HepG2 (cell line): ENCODE measurements around the gene TOLLIP. TPM values are rescaled to one million over a fixed set of nuclear protein-coding genes. Genes with fewer than 3 reads are reported as not detected.

Experiments
- ATAC-seq: fragments of 200-7000 bp; cut with Tn5 transposase; 3 replicates; pipeline ENCODE4 v1.9.1; 2020; ENCODE audit warnings: mild to moderate bottlenecking, moderate library complexity
- BruUV-seq: library from RNA; stranded (reverse); fragments of 400-500 nt; replicated peaks from 2 replicates; lab custom pipeline; 2021; lab: Mats Ljungman, UMichigan
- CTCF ChIA-PET: fragments of 300-600 bp; formaldehyde crosslinking; extraction: SDS; loops from one replicate; lab custom pipeline; 2021; ENCODE audit warnings: low total read pairs, inconsistent platforms, low intra/inter-chr PET ratio; lab: Yijun Ruan, JAX
- POLR2A ChIA-PET: fragments of 350-600 bp; sonication (Branson Sonifier 250); formaldehyde crosslinking; loops from one replicate; lab custom pipeline; 2020; ENCODE audit warnings: antibody characterized with exemption, inconsistent platforms; lab: Yijun Ruan, JAX
- DNase-seq: peaks from one replicate; pipeline ENCODE4 v3.0.0-alpha.2; 2015; ENCODE audit warnings: low spot score
- FAIRE-seq: peaks from 3 replicates; lab custom pipeline; 2011; peaks lifted over from hg19 to GRCh38; lab: Jason Lieb, UNC
- H2AFZ ChIP-seq: one replicate; pipeline ENCODE4 v1.6.1; 2011; ENCODE audit warnings: low read length, inconsistent platforms
- H3K27ac ChIP-seq: fragments of 300-600 bp; 3 replicates; pipeline ENCODE4 v1.8.0; 2011; ENCODE audit warnings: mixed run types, mild to moderate bottlenecking, mixed read lengths, low read length, inconsistent platforms; ENCODE audit not compliant: insufficient read depth; ENCODE audit errors: extremely low read length
- H3K27me3 ChIP-seq, 2 experiments: fragments of 200-600 bp in 1 of 2; 2 replicates in 1 of 2; 3 replicates in 1 of 2; pipeline versions ENCODE4 v1.6.0 to v1.8.0; 2011; ENCODE audit warnings: low read length in 2 of 2, mild to moderate bottlenecking in 2 of 2, moderate library complexity in 2 of 2, inconsistent platforms in 1 of 2; ENCODE audit not compliant: insufficient read depth in 2 of 2, control insufficient read depth in 1 of 2
- H3K36me3 ChIP-seq, 2 experiments: fragments of 200-600 bp in 1 of 2; replicated peaks in 1 of 2; 2 replicates in 1 of 2; 3 replicates in 1 of 2; pipeline versions ENCODE4 v1.5.1 to v1.8.0; 2011; ENCODE audit warnings: low read length in 2 of 2, inconsistent platforms in 1 of 2; ENCODE audit not compliant: insufficient read depth in 2 of 2, control insufficient read depth in 1 of 2
- H3K4me1 ChIP-seq: 2 replicates; pipeline ENCODE4 v1.5.1; 2012; ENCODE audit warnings: low read length, inconsistent platforms; ENCODE audit not compliant: insufficient read depth
- H3K4me2 ChIP-seq: 2 replicates; pipeline ENCODE4 v1.6.0; 2011; ENCODE audit warnings: low read depth, low read length, inconsistent platforms
- H3K4me3 ChIP-seq, 3 experiments: fragments of 200-600 bp in 1 of 3; sonication (generic), shearing (Covaris generic) in 1 of 3; replicated peaks in 1 of 3; 2 replicates each; pipeline ENCODE4 v1.5.1; 2011 to 2016; ENCODE audit warnings: low read length in 3 of 3, inconsistent platforms in 2 of 3, low read depth in 2 of 3, mild to moderate bottlenecking in 2 of 3, control low read depth in 1 of 3, mixed read lengths in 1 of 3; ENCODE audit not compliant: insufficient read depth in 1 of 3
- H3K79me2 ChIP-seq: one replicate; pipeline ENCODE4 v1.6.1; 2011; ENCODE audit warnings: low read length, inconsistent platforms; ENCODE audit not compliant: insufficient read depth
- H3K9ac ChIP-seq: 2 replicates; pipeline ENCODE4 v1.6.0; 2011; ENCODE audit warnings: mild to moderate bottlenecking, low read depth, low read length, inconsistent platforms; ENCODE audit not compliant: insufficient read depth
- H3K9me3 ChIP-seq: 2 replicates; pipeline ENCODE4 v1.5.1; 2012; ENCODE audit warnings: mild to moderate bottlenecking, low read length
- H4K20me1 ChIP-seq: 2 replicates; pipeline ENCODE4 v1.6.0; 2011; ENCODE audit warnings: inconsistent platforms, mild to moderate bottlenecking, low read length, moderate library complexity; ENCODE audit not compliant: insufficient read depth
- AGO2 ChIP-seq: fragments of 200-400 bp; formaldehyde crosslinking; optimal IDR thresholded peaks from 2 replicates; pipeline ENCODE3; 2017; ENCODE audit warnings: mild to moderate bottlenecking, low read depth, low read length, moderate library complexity
- ARHGAP35 ChIP-seq: sonication (generic); formaldehyde crosslinking; IDR thresholded peaks from 2 replicates; pipeline ENCODE4 v1.9.0; 2022; ENCODE audit warnings: mild to moderate bottlenecking, inconsistent platforms, moderate library complexity, missing genetic modification reagents, borderline replicate concordance
- FOXO4 ChIP-seq: sonication (generic); formaldehyde crosslinking; conservative IDR thresholded peaks from 2 replicates; pipeline ENCODE4 v1.8.1; 2023; ENCODE audit warnings: missing genetic modification reagents
- HINFP ChIP-seq: sonication (generic); formaldehyde crosslinking; IDR thresholded peaks from 2 replicates; pipeline ENCODE4 v1.4.0; 2020; ENCODE audit warnings: low read depth, mild to moderate bottlenecking, missing genetic modification reagents
- MXD1 ChIP-seq: sonication (generic); formaldehyde crosslinking; IDR thresholded peaks from 2 replicates; pipeline ENCODE4 v1.4.0; 2020; ENCODE audit warnings: mild to moderate bottlenecking, missing genetic modification reagents
- PITX1 ChIP-seq: sonication (generic); formaldehyde crosslinking; IDR thresholded peaks from 2 replicates; pipeline ENCODE4 v1.5.1; 2020; ENCODE audit warnings: mild to moderate bottlenecking, missing genetic modification reagents
- RBFOX2 ChIP-seq: fragments of 200-400 bp; formaldehyde crosslinking; IDR thresholded peaks from 2 replicates; pipeline ENCODE4 v1.6.1; 2017; ENCODE audit warnings: low read depth, mild to moderate bottlenecking, low read length
- TCF7 ChIP-seq: sonication (generic); IDR thresholded peaks from 2 replicates; pipeline ENCODE4 v1.6.1; 2016; ENCODE audit warnings: antibody characterized with exemption, low read depth
- ZBTB38 ChIP-seq: sonication (generic); formaldehyde crosslinking; IDR thresholded peaks from 2 replicates; pipeline ENCODE4 v1.5.1; 2020; ENCODE audit warnings: mild to moderate bottlenecking, missing genetic modification reagents
- ZNF687 ChIP-seq: sonication (generic); formaldehyde crosslinking; IDR thresholded peaks from 2 replicates; pipeline ENCODE4 v1.5.1; 2020; ENCODE audit warnings: mild to moderate bottlenecking, missing genetic modification reagents, moderate library complexity
- WGBS: methylation state at CpG from one replicate; pipeline ENCODE4 v1.1.6; 2017; ENCODE audit warnings: low lambda C conversion rate; 5-methylcytosine and 5-hydroxymethylcytosine counted together
- in situ Hi-C: cut with HindIII; loops from 2 replicates; pipeline ENCODE4 v1.10.0; 2017; ENCODE audit warnings: low pct_unique_long_range_greater_than_20kb; ENCODE audit not compliant: extremely low pct_ligation_motif_present
- intact Hi-C: fragments of 100-400 bp; cut with micrococcal nuclease; formaldehyde crosslinking; loops from one replicate; pipeline ENCODE4 v1.10.0; 2022; ENCODE audit not compliant: unreplicated experiment
- polyA plus RNA-seq, 8 experiments: library from polyadenylated mRNA; depleted of rRNA in 3 of 8; stranded (reverse) in 7 of 8; unstranded in 1 of 8; fragments of >200 nt; fragmentation: Illumina TruSeq in 4 of 8; extraction: Trizol in 4 of 8; gene quantifications; 2 replicates each; pipeline versions ENCODE4 v1.2.1 to v1.2.3, GENCODE V29; 2011 to 2016; ENCODE audit warnings: low read depth in 4 of 8, missing spikeins in 1 of 8, mixed read lengths in 1 of 8; ENCODE audit not compliant: insufficient read depth in 1 of 8
- total RNA-seq, 5 experiments: library from RNA; depleted of rRNA; stranded (reverse); fragments of >200 nt; fragmentation: Illumina TruSeq; extraction: Trizol; gene quantifications; 2 replicates each; pipeline ENCODE4 v1.2.3, GENCODE V29; 2016; ENCODE audit warnings: low read depth in 1 of 5
- TF ChIP-seq, protein P1 (sequence below): sonication (generic); formaldehyde crosslinking; IDR thresholded peaks from 2 replicates; pipeline ENCODE4 v1.5.0; 2020; ENCODE audit warnings: mild to moderate bottlenecking, missing genetic modification reagents

The TOLLIP gene
- total and polyA plus RNA-seq, 2 of the 13 experiments (the other 11 are each of a cell fraction or from before 2014, with no cell fraction given): 25.9 to 47.5 TPM

- H3K27ac ChIP-seq: peak overlapping the region; percentile 95
- WGBS: 60% methylated on average over 3 of the region's 13 CpGs
- no peaks in the 10 kb centered on the region for H3K27me3 ChIP-seq
- ChIA-PET CTCF (no interaction called here), POLR2A (interaction anchor here (1.2 kb wide), 1 partner anchor 31 kb away, joined by 5 read pairs; no protein-coding TSS in a partner anchor)
- in situ Hi-C loops (no loop called here), intact Hi-C loops (loop anchor here (10.0 kb wide), 1 partner anchor 83 kb away; the partner anchor contains the start of gene BRSK2)
- BruUV-seq: no TSS peak
- peak overlapping the region; percentile 39 for H3K9ac ChIP-seq
- TF ChIP-seq, protein P1, sequence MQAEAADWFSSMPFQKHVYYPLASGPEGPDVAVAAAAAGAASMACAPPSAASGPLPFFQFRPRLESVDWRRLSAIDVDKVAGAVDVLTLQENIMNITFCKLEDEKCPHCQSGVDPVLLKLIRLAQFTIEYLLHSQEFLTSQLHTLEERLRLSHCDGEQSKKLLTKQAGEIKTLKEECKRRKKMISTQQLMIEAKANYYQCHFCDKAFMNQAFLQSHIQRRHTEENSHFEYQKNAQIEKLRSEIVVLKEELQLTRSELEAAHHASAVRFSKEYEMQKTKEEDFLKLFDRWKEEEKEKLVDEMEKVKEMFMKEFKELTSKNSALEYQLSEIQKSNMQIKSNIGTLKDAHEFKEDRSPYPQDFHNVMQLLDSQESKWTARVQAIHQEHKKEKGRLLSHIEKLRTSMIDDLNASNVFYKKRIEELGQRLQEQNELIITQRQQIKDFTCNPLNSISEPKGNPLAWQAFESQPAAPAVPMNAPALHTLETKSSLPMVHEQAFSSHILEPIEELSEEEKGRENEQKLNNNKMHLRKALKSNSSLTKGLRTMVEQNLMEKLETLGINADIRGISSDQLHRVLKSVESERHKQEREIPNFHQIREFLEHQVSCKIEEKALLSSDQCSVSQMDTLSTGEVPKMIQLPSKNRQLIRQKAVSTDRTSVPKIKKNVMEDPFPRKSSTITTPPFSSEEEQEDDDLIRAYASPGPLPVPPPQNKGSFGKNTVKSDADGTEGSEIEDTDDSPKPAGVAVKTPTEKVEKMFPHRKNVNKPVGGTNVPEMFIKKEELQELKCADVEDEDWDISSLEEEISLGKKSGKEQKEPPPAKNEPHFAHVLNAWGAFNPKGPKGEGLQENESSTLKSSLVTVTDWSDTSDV: no peak
- TF ChIP-seq RBFOX2 (peak; percentile 42; the same call in 1 of the 2 replicates), ARHGAP35 (CRISPR knock-in tag) (0 out of 2 replicates have a peak, but pooled peaks have one; percentile 36), ZBTB38 (CRISPR knock-in tag) (0 out of 2 replicates have a peak, but pooled peaks have one; percentile 16), AGO2 (peak; percentile 59), MXD1 (CRISPR knock-in tag) (0 out of 2 replicates have a peak, but pooled peaks have one; percentile 31), PITX1 (no peak), TCF7 (no peak), FOXO4 (CRISPR knock-in tag) (0 out of 2 replicates have a peak, but pooled peaks have one; percentile 39), HINFP (CRISPR knock-in tag) (no peak), ZNF687 (CRISPR knock-in tag) (peak; percentile 51; the same call in 1 of the 2 replicates)
- H3K4me3 ChIP-seq: peak overlapping the region in 1 of 3 experiments; percentile 27; a peak in 1 of 6 replicates
- no peak overlapping the region for H2AFZ ChIP-seq
- peaks cover under 1 to 3% of the 10 kb centered on the region in 2 experiments; a peak in 2 of 5 replicates for H3K36me3 ChIP-seq
- DNase-seq: no peak
- no peak for FAIRE-seq
- peaks cover 95% of the 10 kb centered on the region for H3K4me1 ChIP-seq
- no peaks in the 10 kb centered on the region; the same call in 1 of the 2 replicates for H4K20me1 ChIP-seq
- peaks cover 88% of the 10 kb centered on the region for H3K79me2 ChIP-seq
- H3K9me3 ChIP-seq: no peaks in the 10 kb centered on the region
- H3K4me2 ChIP-seq: peak overlapping the region; percentile 64; the same call in 1 of the 2 replicates
- ATAC-seq: no peak
Measured at GRCh38 chr11:1302041-1302460, 7.4 kb downstream of the TOLLIP start.
